Liver (tissue), 9 donors: ENCODE data around the gene ILF3. TPM values are rescaled to one million over a fixed set of nuclear protein-coding genes. Genes with fewer than 3 reads are reported as not detected.

Experiments
- DNase-seq: peaks from one replicate; pipeline ENCODE4 v3.0.0-alpha.2; 2017; ENCODE audit warnings: low spot score
- H3K27ac ChIP-seq, 2 donors: one replicate each; pipeline ENCODE4 v1.7.0; 2013; ENCODE audit warnings: inconsistent platforms in 2 of 2, low read length in 2 of 2, control low read depth in 1 of 2, low read depth in 1 of 2, mild to moderate bottlenecking in 1 of 2
- H3K27me3 ChIP-seq, 4 donors: one replicate each; pipeline versions ENCODE4 v1.6.1 to v1.7.0; 2013; ENCODE audit warnings: low read length in 3 of 4, inconsistent platforms in 1 of 4, mild to moderate bottlenecking in 1 of 4, moderate library complexity in 1 of 4; ENCODE audit not compliant: control insufficient read depth in 4 of 4, insufficient read depth in 4 of 4
- H3K36me3 ChIP-seq, 4 donors: one replicate each; pipeline versions ENCODE4 v1.6.1 to v1.7.0; 2013; ENCODE audit warnings: low read length in 3 of 4, mild to moderate bottlenecking in 3 of 4, low read depth in 1 of 4, moderate library complexity in 1 of 4; ENCODE audit not compliant: control insufficient read depth in 4 of 4, insufficient read depth in 3 of 4
- H3K4me1 ChIP-seq, 4 donors: one replicate each; pipeline versions ENCODE4 v1.6.1 to v1.7.0; 2013; ENCODE audit warnings: low read length in 3 of 4, mild to moderate bottlenecking in 3 of 4, moderate library complexity in 1 of 4; ENCODE audit not compliant: control insufficient read depth in 4 of 4, insufficient read depth in 4 of 4
- H3K4me3 ChIP-seq, 3 donors: one replicate each; pipeline versions ENCODE4 v1.6.1 to v1.7.0; 2013; ENCODE audit warnings: low read length in 3 of 3, control low read depth in 1 of 3, low read depth in 1 of 3, mild to moderate bottlenecking in 1 of 3
- H3K9ac ChIP-seq, 2 donors: one replicate each; pipeline ENCODE4 v1.7.0; 2013; ENCODE audit warnings: low read length in 2 of 2, mild to moderate bottlenecking in 2 of 2, moderate library complexity in 2 of 2, control low read depth in 1 of 2, low read depth in 1 of 2
- H3K9me3 ChIP-seq, 4 donors: one replicate each; pipeline versions ENCODE4 v1.6.1 to v1.7.0; 2013; ENCODE audit warnings: low read length in 3 of 4; ENCODE audit not compliant: control insufficient read depth in 4 of 4
- ATF3 ChIP-seq: IDR thresholded peaks from 2 replicates; pipeline ENCODE4 v1.6.1; 2016; ENCODE audit warnings: antibody characterized with exemption
- EGR1 ChIP-seq, 2 donors: IDR thresholded peaks; 2 replicates each; pipeline ENCODE4 v1.6.1; 2016 to 2018; ENCODE audit warnings: antibody characterized with exemption in 2 of 2, low read depth in 2 of 2
- FOXA1 ChIP-seq: IDR thresholded peaks from 2 replicates; pipeline ENCODE4 v1.6.1; 2016; ENCODE audit warnings: antibody characterized with exemption
- FOXA2 ChIP-seq: IDR thresholded peaks from 2 replicates; pipeline ENCODE4 v1.6.1; 2016; ENCODE audit warnings: antibody characterized with exemption
- GABPA ChIP-seq, 2 donors: IDR thresholded peaks in 1 of 2; conservative IDR thresholded peaks in 1 of 2; 2 replicates each; pipeline ENCODE4 v1.6.1; 2016; ENCODE audit warnings: antibody characterized with exemption in 2 of 2, mild to moderate bottlenecking in 1 of 2, moderate library complexity in 1 of 2
- HNF4A ChIP-seq, 2 donors: conservative IDR thresholded peaks; 2 replicates each; pipeline ENCODE4 v1.6.1; 2016; ENCODE audit warnings: antibody characterized with exemption in 2 of 2, mild to moderate bottlenecking in 2 of 2
- HNF4G ChIP-seq: IDR thresholded peaks from 2 replicates; pipeline ENCODE4 v1.6.1; 2016; ENCODE audit warnings: antibody characterized with exemption
- JUND ChIP-seq, 2 donors: IDR thresholded peaks; 2 replicates each; pipeline ENCODE4 v1.6.1; 2016; ENCODE audit warnings: antibody characterized with exemption in 2 of 2
- MAX ChIP-seq: IDR thresholded peaks from 2 replicates; pipeline ENCODE4 v1.6.1; 2016; ENCODE audit warnings: antibody characterized with exemption
- NR2F2 ChIP-seq: IDR thresholded peaks from 2 replicates; pipeline ENCODE4 v1.6.1; 2016; ENCODE audit warnings: antibody characterized with exemption
- RAD21 ChIP-seq, 2 donors: IDR thresholded peaks; 2 replicates each; pipeline ENCODE4 v1.6.1; 2016; ENCODE audit warnings: antibody characterized with exemption in 2 of 2, mild to moderate bottlenecking in 2 of 2
- REST ChIP-seq: IDR thresholded peaks from 2 replicates; pipeline ENCODE4 v1.6.1; 2016; ENCODE audit warnings: antibody characterized with exemption, mild to moderate bottlenecking
- RXRA ChIP-seq, 2 donors: IDR thresholded peaks; 2 replicates each; pipeline ENCODE4 v1.6.1; 2017 to 2018; ENCODE audit warnings: antibody characterized with exemption in 2 of 2, mild to moderate bottlenecking in 1 of 2
- SP1 ChIP-seq: IDR thresholded peaks from 2 replicates; pipeline ENCODE4 v1.6.1; 2018; ENCODE audit warnings: antibody characterized with exemption, mild to moderate bottlenecking
- TAF1 ChIP-seq: conservative IDR thresholded peaks from 2 replicates; pipeline ENCODE4 v1.6.1; 2016; ENCODE audit warnings: antibody characterized with exemption, mild to moderate bottlenecking
- YY1 ChIP-seq: IDR thresholded peaks from 2 replicates; pipeline ENCODE4 v1.6.1; 2016; ENCODE audit warnings: antibody characterized with exemption, mild to moderate bottlenecking
- WGBS: extraction: QIAGEN DNeasy Blood & Tissue Kit; methylation state at CpG from one replicate; pipeline ENCODE4 v1.1.7; 2013; 5-methylcytosine and 5-hydroxymethylcytosine counted together
- polyA plus RNA-seq, 2 donors: library from polyadenylated mRNA; stranded (reverse) in 1 of 2; unstranded in 1 of 2; fragments of 200-250 nt in 1 of 2; fragments of >200 nt in 1 of 2; fragmentation: Nextera tagmentation in 1 of 2; extraction: Ambion mirVana in 1 of 2; gene quantifications; one replicate each; pipeline versions ENCODE4 v1.2.1 to v1.2.3, GENCODE V29; 2013 to 2015
- total RNA-seq, 2 donors: library from RNA; depleted of rRNA; stranded (reverse); fragments of >200 nt; gene quantifications; one replicate each; pipeline ENCODE4 v1.2.3, GENCODE V29; 2014
- TF ChIP-seq, protein P1 (sequence below): fragments of 150-350 bp; IDR thresholded peaks from 2 replicates; pipeline ENCODE4 v1.5.1; 2017; ENCODE audit warnings: improper control_type of control experiment, low read depth, low read length; ENCODE audit not compliant: missing input control
- donor health status: healthy.
- donor health status: healthy.
- donor health status: healthy.
- donor health status: healthy.
- donor health status: healthy.

Gene ILF3
- total and polyA plus RNA-seq, 4 donors = 31.7 to 85.1 (median 42.9) TPM

- H3K9ac ChIP-seq = no peak overlapping the region
- no peak overlapping the region for H3K27ac ChIP-seq
- no peaks in the 10 kb centered on the region for H3K27me3 ChIP-seq
- H3K36me3 ChIP-seq = peaks cover 3 to 14% (median 5%) of the 10 kb centered on the region in 4 donors
- no peak overlapping the region for H3K4me3 ChIP-seq
- H3K9me3 ChIP-seq = no peaks in the 10 kb centered on the region
- WGBS = 81% methylated on average over 6 of the region's 6 CpGs
- TF ChIP-seq JUND (IDR thresholded peaks at IDR 0.05) (no peak), YY1 (no peak), REST (no peak), EGR1 (IDR thresholded peaks at IDR 0.05; ENCODE audit: low read depth in 2 of 2) (no peak), MAX (no peak)
- H3K4me1 ChIP-seq = peaks cover 0 to 16% (median 8%) of the 10 kb centered on the region in 4 donors
- no peak for DNase-seq
These were observed 13.7 kb downstream of the ILF3 start for GRCh38 chr19:10667867-10668266.

- peaks cover 3 to 23% (median 6%) of the 10 kb centered on the region in 4 donors for H3K36me3 ChIP-seq
- peaks cover 0 to 19% (median 10%) of the 10 kb centered on the region in 4 donors for H3K4me1 ChIP-seq
- TF ChIP-seq HNF4A (conservative IDR thresholded peaks at IDR 0.05) = no peak
- no peak for TF ChIP-seq MAX
- no peak for TF ChIP-seq FOXA2
- TF ChIP-seq FOXA1 = no peak
- no peak for TF ChIP-seq HNF4G
- TF ChIP-seq EGR1 (IDR thresholded peaks at IDR 0.05; ENCODE audit: low read depth in 2 of 2) = no peak
- no peak for TF ChIP-seq SP1
- no peak for TF ChIP-seq RAD21 (IDR thresholded peaks at IDR 0.05)
- no peak for TF ChIP-seq GABPA (IDR thresholded peaks at IDR 0.05 in 1 of 2, conservative IDR thresholded peaks at IDR 0.05 in 1 of 2)
- TF ChIP-seq RXRA (IDR thresholded peaks at IDR 0.05) = no peak
These were observed 15.1 kb downstream of the ILF3 start for GRCh38 chr19:10669246-10669645.

GRCh38 chr19:10670182-10670581 is 16.0 kb downstream of the ILF3 start:
- TF ChIP-seq FOXA1 = no peak
- TF ChIP-seq JUND (IDR thresholded peaks at IDR 0.05) = no peak
- no peak for TF ChIP-seq MAX
- TF ChIP-seq HNF4G = no peak
- no peak for TF ChIP-seq SP1
- TF ChIP-seq TAF1 = no peak
- TF ChIP-seq, protein P1, sequence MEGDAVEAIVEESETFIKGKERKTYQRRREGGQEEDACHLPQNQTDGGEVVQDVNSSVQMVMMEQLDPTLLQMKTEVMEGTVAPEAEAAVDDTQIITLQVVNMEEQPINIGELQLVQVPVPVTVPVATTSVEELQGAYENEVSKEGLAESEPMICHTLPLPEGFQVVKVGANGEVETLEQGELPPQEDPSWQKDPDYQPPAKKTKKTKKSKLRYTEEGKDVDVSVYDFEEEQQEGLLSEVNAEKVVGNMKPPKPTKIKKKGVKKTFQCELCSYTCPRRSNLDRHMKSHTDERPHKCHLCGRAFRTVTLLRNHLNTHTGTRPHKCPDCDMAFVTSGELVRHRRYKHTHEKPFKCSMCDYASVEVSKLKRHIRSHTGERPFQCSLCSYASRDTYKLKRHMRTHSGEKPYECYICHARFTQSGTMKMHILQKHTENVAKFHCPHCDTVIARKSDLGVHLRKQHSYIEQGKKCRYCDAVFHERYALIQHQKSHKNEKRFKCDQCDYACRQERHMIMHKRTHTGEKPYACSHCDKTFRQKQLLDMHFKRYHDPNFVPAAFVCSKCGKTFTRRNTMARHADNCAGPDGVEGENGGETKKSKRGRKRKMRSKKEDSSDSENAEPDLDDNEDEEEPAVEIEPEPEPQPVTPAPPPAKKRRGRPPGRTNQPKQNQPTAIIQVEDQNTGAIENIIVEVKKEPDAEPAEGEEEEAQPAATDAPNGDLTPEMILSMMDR = no peak
- TF ChIP-seq ATF3 = no peak
- no peak for TF ChIP-seq REST
- TF ChIP-seq RAD21 (IDR thresholded peaks at IDR 0.05) = no peak
- TF ChIP-seq NR2F2 = no peak
- no peak for TF ChIP-seq RXRA (IDR thresholded peaks at IDR 0.05)
- TF ChIP-seq FOXA2 = no peak
- no peak overlapping the region for H3K9ac ChIP-seq
- no peaks in the 10 kb centered on the region for H3K9me3 ChIP-seq
- no peak overlapping the region for H3K27ac ChIP-seq
- no peaks in the 10 kb centered on the region for H3K27me3 ChIP-seq
- WGBS = 88% methylated on average over 1 of the region's 1 CpG
- DNase-seq = no peak
- peaks cover 3 to 26% (median 6%) of the 10 kb centered on the region in 4 donors for H3K36me3 ChIP-seq
- peaks cover 0 to 19% (median 10%) of the 10 kb centered on the region in 4 donors for H3K4me1 ChIP-seq
- H3K4me3 ChIP-seq = no peak overlapping the region

More at GRCh38 chr19:10669246-10669645, 15.1 kb downstream of the ILF3 start:
- Histone ChIP-seq H3K4me3 (no peak overlapping the region), H3K9me3 (no peaks in the 10 kb centered on the region), H3K27ac (no peak overlapping the region), H3K9ac (no peak overlapping the region), H3K27me3 (no peaks in the 10 kb centered on the region)
- no peak for DNase-seq
- 92% methylated on average over 6 of the region's 6 CpGs for WGBS
